Measurements from ENCODE around the gene MID1. TPM values are rescaled to one million over a fixed set of nuclear protein-coding genes. Genes with fewer than 3 reads are reported as not detected.

MID1 gene
- total and polyA plus RNA-seq, 9 of the 15 experiments (the other 6 are each of a cell fraction or from before 2014, with no cell fraction given) = 0.07 to 0.54 (median 0.33) TPM

DNA sequence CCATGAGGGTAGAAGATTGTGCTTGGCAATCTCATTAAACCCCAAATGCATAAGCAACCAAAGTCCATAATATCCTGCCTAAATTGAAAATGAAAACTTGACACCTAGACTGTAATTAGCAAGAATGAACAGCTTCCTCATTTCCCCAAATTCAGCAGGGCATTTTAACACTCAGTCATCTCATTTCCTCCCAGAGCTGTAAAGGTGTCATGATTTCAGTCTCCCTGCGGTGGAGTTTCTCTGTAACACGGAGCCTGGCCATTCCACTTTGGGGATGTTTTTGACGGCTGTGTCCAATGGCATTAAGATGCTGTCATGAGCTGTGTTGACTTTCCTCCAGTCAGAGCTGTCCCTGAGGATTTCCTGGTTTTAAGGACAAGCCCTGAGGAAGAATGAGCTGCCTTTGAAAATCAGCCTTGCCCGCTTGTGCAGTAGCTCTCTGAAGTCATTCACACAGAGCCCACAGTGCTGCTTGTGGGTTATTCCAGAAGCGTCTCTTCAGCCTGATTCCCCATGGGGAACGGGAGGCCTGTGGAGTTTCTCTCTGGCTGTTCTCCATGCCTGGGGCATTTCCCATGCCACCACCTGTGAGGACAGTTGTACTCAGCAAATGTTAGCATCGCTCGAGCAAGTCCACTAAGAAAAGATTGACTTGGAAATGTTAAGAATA lies 187.0 kb downstream of the MID1 start:
- ATAC-seq (no peak), DNase-seq (ENCODE audit: extremely low read depth in 1 of 4, low spot score in 3 of 4) (no peak), FAIRE-seq (no peak)
- no peaks in the 10 kb centered on the region for H3K9me3 ChIP-seq (replicated peaks; ENCODE audit: control insufficient read depth, insufficient read depth, low read depth, low read length)
- H3K4me3 ChIP-seq = no peak overlapping the region
- WGBS (ENCODE audit: insufficient coverage, low coverage, missing lambda C conversion rate) = 2% methylated on average over 6 of the region's 8 CpGs
- H3K4me2 ChIP-seq (ENCODE audit: insufficient read depth, low read length) = no peak overlapping the region
- no peaks in the 10 kb centered on the region for H3K79me2 ChIP-seq (ENCODE audit: control insufficient read depth, insufficient read depth, low read length)
- no peaks in the 10 kb centered on the region for H3K4me1 ChIP-seq (replicated peaks in 1 of 2; ENCODE audit: control insufficient read depth in 2 of 2, insufficient read depth in 2 of 2, low read length in 2 of 2)
- in situ Hi-C loops (cut with MboI) = no loop called here
- ChIA-PET POLR2A (interaction anchor here (0.6 kb wide), 1 partner anchor 115 kb away, joined by 4 read pairs; no protein-coding TSS in a partner anchor), CTCF (ENCODE audit: low intra/inter-chr PET ratio) (no interaction called here)
- no peaks in the 10 kb centered on the region for H3K36me3 ChIP-seq (ENCODE audit: control insufficient read depth, insufficient read depth, low read length)
- H3K9me1 ChIP-seq (ENCODE audit: control insufficient read depth, insufficient read depth, low read length) = no peaks in the 10 kb centered on the region
- H2AFZ ChIP-seq (ENCODE audit: low read depth, low read length) = no peak overlapping the region
- no peak overlapping the region for H3K9ac ChIP-seq (ENCODE audit: insufficient read depth in 1 of 2, low read depth in 2 of 2, low read length in 2 of 2)
- BruUV-seq (replicated peaks) = no TSS peak
- no peak overlapping the region for H3K27ac ChIP-seq (ENCODE audit: extremely low read depth, low read depth, low read length)
- intact Hi-C loops (cut with micrococcal nuclease) = no loop called here
- no peaks in the 10 kb centered on the region for H3K27me3 ChIP-seq (ENCODE audit: control insufficient read depth in 2 of 2, insufficient read depth in 2 of 2, low read length in 2 of 2)
- H4K20me1 ChIP-seq (replicated peaks; ENCODE audit: control insufficient read depth, insufficient read depth, low read length) = no peaks in the 10 kb centered on the region
- TF ChIP-seq, protein P1, sequence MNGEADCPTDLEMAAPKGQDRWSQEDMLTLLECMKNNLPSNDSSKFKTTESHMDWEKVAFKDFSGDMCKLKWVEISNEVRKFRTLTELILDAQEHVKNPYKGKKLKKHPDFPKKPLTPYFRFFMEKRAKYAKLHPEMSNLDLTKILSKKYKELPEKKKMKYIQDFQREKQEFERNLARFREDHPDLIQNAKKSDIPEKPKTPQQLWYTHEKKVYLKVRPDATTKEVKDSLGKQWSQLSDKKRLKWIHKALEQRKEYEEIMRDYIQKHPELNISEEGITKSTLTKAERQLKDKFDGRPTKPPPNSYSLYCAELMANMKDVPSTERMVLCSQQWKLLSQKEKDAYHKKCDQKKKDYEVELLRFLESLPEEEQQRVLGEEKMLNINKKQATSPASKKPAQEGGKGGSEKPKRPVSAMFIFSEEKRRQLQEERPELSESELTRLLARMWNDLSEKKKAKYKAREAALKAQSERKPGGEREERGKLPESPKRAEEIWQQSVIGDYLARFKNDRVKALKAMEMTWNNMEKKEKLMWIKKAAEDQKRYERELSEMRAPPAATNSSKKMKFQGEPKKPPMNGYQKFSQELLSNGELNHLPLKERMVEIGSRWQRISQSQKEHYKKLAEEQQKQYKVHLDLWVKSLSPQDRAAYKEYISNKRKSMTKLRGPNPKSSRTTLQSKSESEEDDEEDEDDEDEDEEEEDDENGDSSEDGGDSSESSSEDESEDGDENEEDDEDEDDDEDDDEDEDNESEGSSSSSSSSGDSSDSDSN (IDR thresholded peaks at IDR 0.05; ENCODE audit: borderline replicate concordance in 1 of 2, low read depth in 2 of 2, low read length in 2 of 2) = no peak
- TF ChIP-seq, protein P2, sequence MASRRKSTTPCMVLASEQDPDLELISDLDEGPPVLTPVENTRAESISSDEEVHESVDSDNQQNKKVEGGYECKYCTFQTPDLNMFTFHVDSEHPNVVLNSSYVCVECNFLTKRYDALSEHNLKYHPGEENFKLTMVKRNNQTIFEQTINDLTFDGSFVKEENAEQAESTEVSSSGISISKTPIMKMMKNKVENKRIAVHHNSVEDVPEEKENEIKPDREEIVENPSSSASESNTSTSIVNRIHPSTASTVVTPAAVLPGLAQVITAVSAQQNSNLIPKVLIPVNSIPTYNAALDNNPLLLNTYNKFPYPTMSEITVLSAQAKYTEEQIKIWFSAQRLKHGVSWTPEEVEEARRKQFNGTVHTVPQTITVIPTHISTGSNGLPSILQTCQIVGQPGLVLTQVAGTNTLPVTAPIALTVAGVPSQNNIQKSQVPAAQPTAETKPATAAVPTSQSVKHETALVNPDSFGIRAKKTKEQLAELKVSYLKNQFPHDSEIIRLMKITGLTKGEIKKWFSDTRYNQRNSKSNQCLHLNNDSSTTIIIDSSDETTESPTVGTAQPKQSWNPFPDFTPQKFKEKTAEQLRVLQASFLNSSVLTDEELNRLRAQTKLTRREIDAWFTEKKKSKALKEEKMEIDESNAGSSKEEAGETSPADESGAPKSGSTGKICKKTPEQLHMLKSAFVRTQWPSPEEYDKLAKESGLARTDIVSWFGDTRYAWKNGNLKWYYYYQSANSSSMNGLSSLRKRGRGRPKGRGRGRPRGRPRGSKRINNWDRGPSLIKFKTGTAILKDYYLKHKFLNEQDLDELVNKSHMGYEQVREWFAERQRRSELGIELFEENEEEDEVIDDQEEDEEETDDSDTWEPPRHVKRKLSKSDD (conservative IDR thresholded peaks at IDR 0.05; ENCODE audit: low read length) = no peak
- TF ChIP-seq ATF1 (CRISPR knock-in tag; IDR thresholded peaks at IDR 0.05) = no peak
- no peak for TF ChIP-seq ATF1 (tag; IDR thresholded peaks at IDR 0.05)
- TF ChIP-seq ESRRB (CRISPR knock-in tag; IDR thresholded peaks at IDR 0.05; ENCODE audit: borderline replicate concordance) = no peak
- no peak for TF ChIP-seq FUS (optimal IDR thresholded peaks at IDR 0.05; ENCODE audit: low read depth, low read length)
- TF ChIP-seq SMAD3 (CRISPR knock-in tag; conservative IDR thresholded peaks at IDR 0.05) = no peak
- no peak for TF ChIP-seq NR2C1 (IDR thresholded peaks at IDR 0.05)
- no peak for TF ChIP-seq NR2C1 (tag; IDR thresholded peaks at IDR 0.05)
- TF ChIP-seq MAFK (IDR thresholded peaks at IDR 0.05; ENCODE audit: low read length) = no peak
- TF ChIP-seq, protein P3, sequence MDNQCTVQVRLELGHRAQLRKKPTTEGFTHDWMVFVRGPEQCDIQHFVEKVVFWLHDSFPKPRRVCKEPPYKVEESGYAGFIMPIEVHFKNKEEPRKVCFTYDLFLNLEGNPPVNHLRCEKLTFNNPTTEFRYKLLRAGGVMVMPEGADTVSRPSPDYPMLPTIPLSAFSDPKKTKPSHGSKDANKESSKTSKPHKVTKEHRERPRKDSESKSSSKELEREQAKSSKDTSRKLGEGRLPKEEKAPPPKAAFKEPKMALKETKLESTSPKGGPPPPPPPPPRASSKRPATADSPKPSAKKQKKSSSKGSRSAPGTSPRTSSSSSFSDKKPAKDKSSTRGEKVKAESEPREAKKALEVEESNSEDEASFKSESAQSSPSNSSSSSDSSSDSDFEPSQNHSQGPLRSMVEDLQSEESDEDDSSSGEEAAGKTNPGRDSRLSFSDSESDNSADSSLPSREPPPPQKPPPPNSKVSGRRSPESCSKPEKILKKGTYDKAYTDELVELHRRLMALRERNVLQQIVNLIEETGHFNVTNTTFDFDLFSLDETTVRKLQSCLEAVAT (IDR thresholded peaks at IDR 0.05) = no peak
- no peak for TF ChIP-seq ZNF311 (CRISPR knock-in tag; IDR thresholded peaks at IDR 0.05)
- no peak for TF ChIP-seq RBFOX2 (IDR thresholded peaks at IDR 0.05; ENCODE audit: low read depth, low read length)
